DOHH2 (cell line): Measurements from ENCODE around the gene TMEM52.

Source experiments
- CTCF ChIP-seq: fragments of 200-600 bp; sonication (generic); IDR thresholded peaks from one replicate; pipeline ENCODE4 v1.5.1; 2014; ENCODE audit warnings: antibody characterized with exemption, mild to moderate bottlenecking, low read depth, low read length; ENCODE audit not compliant: poor library complexity, severe bottlenecking
- EZH2phosphoT487 ChIP-seq: fragments of 200-600 bp; sonication (generic); IDR thresholded peaks from 2 replicates; pipeline ENCODE4 v1.6.1; 2017; ENCODE audit warnings: borderline replicate concordance, mild to moderate bottlenecking, antibody characterized with exemption, low read length, moderate library complexity, mixed read lengths

GRCh38 chr1:1967879-1968278 is 48.8 kb upstream of the TMEM52 start:
- TF ChIP-seq CTCF (no peak), EZH2phosphoT487 (no peak)
